Thyroid gland (tissue), 4 donors: ENCODE measurements around the gene RNFT2. TPM values are rescaled to one million over a fixed set of nuclear protein-coding genes. Genes with fewer than 3 reads are reported as not detected.
A peak's percentile ranks its signal among the peaks of the same experiment; 100 is the strongest.

Source experiments
- DNase-seq, 2 donors: peaks; one replicate each; pipeline ENCODE4 v3.0.0-alpha.2; 2019
- H3K27ac ChIP-seq, 3 donors: fragments of 200-600 bp; sonication (generic); 1 replicate in 2 of 3; 2 replicates in 1 of 3; pipeline ENCODE4 v1.5.1; 2016 to 2019; ENCODE audit warnings: mild to moderate bottlenecking in 1 of 3, moderate library complexity in 1 of 3
- H3K27me3 ChIP-seq: fragments of 200-600 bp; sonication (generic); one replicate; pipeline ENCODE4 v1.5.1; 2019
- H3K36me3 ChIP-seq, 2 donors: fragments of 200-600 bp; sonication (generic); one replicate each; pipeline ENCODE4 v1.5.1; 2016 to 2019
- H3K4me1 ChIP-seq, 2 donors: fragments of 200-600 bp; sonication (generic); one replicate each; pipeline ENCODE4 v1.5.1; 2017 to 2019
- H3K4me3 ChIP-seq, 3 donors: fragments of 200-600 bp; sonication (generic); replicated peaks in 1 of 3; 1 replicate in 2 of 3; 2 replicates in 1 of 3; pipeline ENCODE4 v1.5.1; 2016; ENCODE audit warnings: mild to moderate bottlenecking in 1 of 3
- H3K9me3 ChIP-seq: fragments of 200-600 bp; sonication (generic); one replicate; pipeline ENCODE4 v1.5.1; 2017
- CTCF ChIP-seq, 6 experiments: fragments of 200-600 bp in 3 of 6; fragments of 450-650 bp in 3 of 6; sonication (generic) in 3 of 6; IDR thresholded peaks; one replicate each; pipeline ENCODE4 v1.5.1; 2016 to 2019; ENCODE audit warnings: antibody characterized with exemption in 6 of 6, mild to moderate bottlenecking in 2 of 6, inconsistent platforms in 1 of 6, moderate library complexity in 1 of 6
- POLR2A ChIP-seq, 2 donors: fragments of 450-650 bp; IDR thresholded peaks; one replicate each; pipeline ENCODE4 v1.6.1; 2017; ENCODE audit warnings: antibody characterized with exemption in 2 of 2, mild to moderate bottlenecking in 2 of 2, moderate library complexity in 1 of 2
- WGBS, 2 donors: methylation state at CpG; one replicate each; pipeline ENCODE4 v1.1.5; 2017; 5-methylcytosine and 5-hydroxymethylcytosine counted together
- intact Hi-C: fragments of 100-400 bp; cut with DNase I; formaldehyde crosslinking; loops from one replicate; pipeline ENCODE4 v1.15.1; 2023
- total RNA-seq, 4 donors: library from RNA; depleted of rRNA; stranded (reverse); fragments of >200 nt; gene quantifications; one replicate each; pipeline ENCODE4 v1.2.3, GENCODE V29; 2016

RNFT2 gene
- total RNA-seq, 4 donors from 2014 or later, result 2.3 to 5.0 (median 4.5) TPM

- peak; percentile 79 to 85 for DNase-seq
- 55 to 60% methylated on average over 14 to 15 of the region's 15 CpGs for WGBS, 2 donors
- TF ChIP-seq CTCF (IDR thresholded peaks at IDR 0.05), result no peak
- peak in 1 of 2 donors; percentile 63 for TF ChIP-seq POLR2A (IDR thresholded peaks at IDR 0.05)
- Histone ChIP-seq H3K27me3 (no peaks in the 10 kb centered on the region), H3K4me3 (no peak overlapping the region), H3K36me3 (peaks cover 3 to 26% of the 10 kb centered on the region in 2 donors), H3K9me3 (no peaks in the 10 kb centered on the region), H3K4me1 (peaks cover 83 to 91% of the 10 kb centered on the region in 2 donors), H3K27ac (peak overlapping the region; percentile 91 to 96 (median 91))
- intact Hi-C loops, result no loop called here
Measured at GRCh38 chr12:116719731-116720528, 18.2 kb upstream of the RNFT2 start.

GRCh38 chr12:116722245-116722644 is 15.9 kb upstream of the RNFT2 start:
- H3K9me3 ChIP-seq, result no peaks in the 10 kb centered on the region
- DNase-seq, result no peak
- TF ChIP-seq CTCF (IDR thresholded peaks at IDR 0.05), result no peak
- TF ChIP-seq POLR2A (IDR thresholded peaks at IDR 0.05), result no peak
- intact Hi-C loops, result no loop called here
- H3K4me3 ChIP-seq, result no peak overlapping the region
- H3K27me3 ChIP-seq, result no peaks in the 10 kb centered on the region
- H3K27ac ChIP-seq, result peak overlapping the region; percentile 91 to 96 (median 91)
- peaks cover 92 to 93% of the 10 kb centered on the region in 2 donors for H3K4me1 ChIP-seq
- peaks cover 0 to 11% of the 10 kb centered on the region in 2 donors for H3K36me3 ChIP-seq

- Histone ChIP-seq H3K27me3 (no peaks in the 10 kb centered on the region), H3K36me3 (peaks cover 0 to 7% of the 10 kb centered on the region in 2 donors), H3K4me1 (peaks cover 92% of the 10 kb centered on the region in 2 donors), H3K27ac (peak overlapping the region; percentile 77 to 91 (median 91)), H3K9me3 (no peaks in the 10 kb centered on the region), H3K4me3 (no peak overlapping the region)
- TF ChIP-seq CTCF (IDR thresholded peaks at IDR 0.05) (no peak), POLR2A (IDR thresholded peaks at IDR 0.05) (peak in 1 of 2 donors; percentile 6)
- 5 to 19% methylated on average over 4 of the region's 4 CpGs for WGBS, 2 donors
- intact Hi-C loops, result no loop called here
- peak in 1 of 2 donors; percentile 37 for DNase-seq
Measured at GRCh38 chr12:116726694-116727093, 11.4 kb upstream of the RNFT2 start.

- Histone ChIP-seq H3K4me3 (no peak overlapping the region), H3K4me1 (peaks cover 92% of the 10 kb centered on the region in 2 donors), H3K27ac (peak overlapping the region; percentile 77 to 91 (median 91)), H3K9me3 (no peaks in the 10 kb centered on the region), H3K36me3 (peaks cover 0 to 4% of the 10 kb centered on the region in 2 donors), H3K27me3 (no peaks in the 10 kb centered on the region)
- no peak for DNase-seq
- intact Hi-C loops, result no loop called here
- 22 to 38% methylated on average over 3 of the region's 3 CpGs for WGBS, 2 donors
- TF ChIP-seq POLR2A (IDR thresholded peaks at IDR 0.05) (no peak), CTCF (IDR thresholded peaks at IDR 0.05) (no peak)
Measured at GRCh38 chr12:116727261-116727660, 10.9 kb upstream of the RNFT2 start.

GRCh38 chr12:116727891-116728290 is 10.2 kb upstream of the RNFT2 start:
- H3K4me1 ChIP-seq, result peaks cover 89% of the 10 kb centered on the region in 2 donors
- H3K9me3 ChIP-seq, result no peaks in the 10 kb centered on the region
- 33 to 36% methylated on average over 6 of the region's 6 CpGs for WGBS, 2 donors
- H3K27me3 ChIP-seq, result no peaks in the 10 kb centered on the region
- TF ChIP-seq POLR2A (IDR thresholded peaks at IDR 0.05) (peak in 1 of 2 donors; percentile 20), CTCF (IDR thresholded peaks at IDR 0.05) (no peak)
- H3K27ac ChIP-seq, result peak overlapping the region; percentile 77 to 91 (median 91)
- no peak overlapping the region for H3K4me3 ChIP-seq
- H3K36me3 ChIP-seq, result no peaks in the 10 kb centered on the region
- peak; percentile 61 to 64 for DNase-seq
- intact Hi-C loops, result no loop called here
